Liver (tissue), 9 donors: ENCODE measurements around the gene MAPK8IP3. TPM values are rescaled to one million over a fixed set of nuclear protein-coding genes. Genes with fewer than 3 reads are reported as not detected.

Experiments used
- DNase-seq: peaks from one replicate; pipeline ENCODE4 v3.0.0-alpha.2; 2017; ENCODE audit warnings: low spot score
- H3K27ac ChIP-seq, 2 donors: one replicate each; pipeline ENCODE4 v1.7.0; 2013; ENCODE audit warnings: inconsistent platforms in 2 of 2, low read length in 2 of 2, control low read depth in 1 of 2, low read depth in 1 of 2, mild to moderate bottlenecking in 1 of 2
- H3K27me3 ChIP-seq, 4 donors: one replicate each; pipeline versions ENCODE4 v1.6.1 to v1.7.0; 2013; ENCODE audit warnings: low read length in 3 of 4, inconsistent platforms in 1 of 4, mild to moderate bottlenecking in 1 of 4, moderate library complexity in 1 of 4; ENCODE audit not compliant: control insufficient read depth in 4 of 4, insufficient read depth in 4 of 4
- H3K36me3 ChIP-seq, 4 donors: one replicate each; pipeline versions ENCODE4 v1.6.1 to v1.7.0; 2013; ENCODE audit warnings: low read length in 3 of 4, mild to moderate bottlenecking in 3 of 4, low read depth in 1 of 4, moderate library complexity in 1 of 4; ENCODE audit not compliant: control insufficient read depth in 4 of 4, insufficient read depth in 3 of 4
- H3K4me1 ChIP-seq, 4 donors: one replicate each; pipeline versions ENCODE4 v1.6.1 to v1.7.0; 2013; ENCODE audit warnings: low read length in 3 of 4, mild to moderate bottlenecking in 3 of 4, moderate library complexity in 1 of 4; ENCODE audit not compliant: control insufficient read depth in 4 of 4, insufficient read depth in 4 of 4
- H3K4me3 ChIP-seq, 3 donors: one replicate each; pipeline versions ENCODE4 v1.6.1 to v1.7.0; 2013; ENCODE audit warnings: low read length in 3 of 3, control low read depth in 1 of 3, low read depth in 1 of 3, mild to moderate bottlenecking in 1 of 3
- H3K9ac ChIP-seq, 2 donors: one replicate each; pipeline ENCODE4 v1.7.0; 2013; ENCODE audit warnings: low read length in 2 of 2, mild to moderate bottlenecking in 2 of 2, moderate library complexity in 2 of 2, control low read depth in 1 of 2, low read depth in 1 of 2
- H3K9me3 ChIP-seq, 4 donors: one replicate each; pipeline versions ENCODE4 v1.6.1 to v1.7.0; 2013; ENCODE audit warnings: low read length in 3 of 4; ENCODE audit not compliant: control insufficient read depth in 4 of 4
- EGR1 ChIP-seq, 2 donors: IDR thresholded peaks; 2 replicates each; pipeline ENCODE4 v1.6.1; 2016 to 2018; ENCODE audit warnings: antibody characterized with exemption in 2 of 2, low read depth in 2 of 2
- FOXA1 ChIP-seq: IDR thresholded peaks from 2 replicates; pipeline ENCODE4 v1.6.1; 2016; ENCODE audit warnings: antibody characterized with exemption
- FOXA2 ChIP-seq: IDR thresholded peaks from 2 replicates; pipeline ENCODE4 v1.6.1; 2016; ENCODE audit warnings: antibody characterized with exemption
- GABPA ChIP-seq, 2 donors: IDR thresholded peaks in 1 of 2; conservative IDR thresholded peaks in 1 of 2; 2 replicates each; pipeline ENCODE4 v1.6.1; 2016; ENCODE audit warnings: antibody characterized with exemption in 2 of 2, mild to moderate bottlenecking in 1 of 2, moderate library complexity in 1 of 2
- HNF4A ChIP-seq, 2 donors: conservative IDR thresholded peaks; 2 replicates each; pipeline ENCODE4 v1.6.1; 2016; ENCODE audit warnings: antibody characterized with exemption in 2 of 2, mild to moderate bottlenecking in 2 of 2
- HNF4G ChIP-seq: IDR thresholded peaks from 2 replicates; pipeline ENCODE4 v1.6.1; 2016; ENCODE audit warnings: antibody characterized with exemption
- JUND ChIP-seq, 2 donors: IDR thresholded peaks; 2 replicates each; pipeline ENCODE4 v1.6.1; 2016; ENCODE audit warnings: antibody characterized with exemption in 2 of 2
- MAX ChIP-seq: IDR thresholded peaks from 2 replicates; pipeline ENCODE4 v1.6.1; 2016; ENCODE audit warnings: antibody characterized with exemption
- NR2F2 ChIP-seq: IDR thresholded peaks from 2 replicates; pipeline ENCODE4 v1.6.1; 2016; ENCODE audit warnings: antibody characterized with exemption
- RAD21 ChIP-seq, 2 donors: IDR thresholded peaks; 2 replicates each; pipeline ENCODE4 v1.6.1; 2016; ENCODE audit warnings: antibody characterized with exemption in 2 of 2, mild to moderate bottlenecking in 2 of 2
- RXRA ChIP-seq, 2 donors: IDR thresholded peaks; 2 replicates each; pipeline ENCODE4 v1.6.1; 2017 to 2018; ENCODE audit warnings: antibody characterized with exemption in 2 of 2, mild to moderate bottlenecking in 1 of 2
- SP1 ChIP-seq: IDR thresholded peaks from 2 replicates; pipeline ENCODE4 v1.6.1; 2018; ENCODE audit warnings: antibody characterized with exemption, mild to moderate bottlenecking
- TAF1 ChIP-seq: conservative IDR thresholded peaks from 2 replicates; pipeline ENCODE4 v1.6.1; 2016; ENCODE audit warnings: antibody characterized with exemption, mild to moderate bottlenecking
- YY1 ChIP-seq: IDR thresholded peaks from 2 replicates; pipeline ENCODE4 v1.6.1; 2016; ENCODE audit warnings: antibody characterized with exemption, mild to moderate bottlenecking
- WGBS: extraction: QIAGEN DNeasy Blood & Tissue Kit; methylation state at CpG from one replicate; pipeline ENCODE4 v1.1.7; 2013; 5-methylcytosine and 5-hydroxymethylcytosine counted together
- polyA plus RNA-seq, 2 donors: library from polyadenylated mRNA; stranded (reverse) in 1 of 2; unstranded in 1 of 2; fragments of 200-250 nt in 1 of 2; fragments of >200 nt in 1 of 2; fragmentation: Nextera tagmentation in 1 of 2; extraction: Ambion mirVana in 1 of 2; gene quantifications; one replicate each; pipeline versions ENCODE4 v1.2.1 to v1.2.3, GENCODE V29; 2013 to 2015
- total RNA-seq, 2 donors: library from RNA; depleted of rRNA; stranded (reverse); fragments of >200 nt; gene quantifications; one replicate each; pipeline ENCODE4 v1.2.3, GENCODE V29; 2014
- TF ChIP-seq, protein P1 (sequence below): IDR thresholded peaks from 2 replicates; pipeline ENCODE4 v1.6.1; 2016; ENCODE audit warnings: antibody characterized with exemption, mild to moderate bottlenecking
- TF ChIP-seq, protein P2 (sequence below): fragments of 150-350 bp; IDR thresholded peaks from 2 replicates; pipeline ENCODE4 v1.5.1; 2017; ENCODE audit warnings: improper control_type of control experiment, low read depth, low read length; ENCODE audit not compliant: missing input control
- TF ChIP-seq, protein P3 (sequence below): IDR thresholded peaks from 2 replicates; pipeline ENCODE4 v1.6.1; 2016; ENCODE audit warnings: antibody characterized with exemption
- donor health status: healthy.
- donor health status: healthy.
- donor health status: healthy.
- donor health status: healthy.
- donor health status: healthy.

MAPK8IP3 gene
- total and polyA plus RNA-seq, 4 donors = 4.1 to 43.0 (median 9.3) TPM

DNA sequence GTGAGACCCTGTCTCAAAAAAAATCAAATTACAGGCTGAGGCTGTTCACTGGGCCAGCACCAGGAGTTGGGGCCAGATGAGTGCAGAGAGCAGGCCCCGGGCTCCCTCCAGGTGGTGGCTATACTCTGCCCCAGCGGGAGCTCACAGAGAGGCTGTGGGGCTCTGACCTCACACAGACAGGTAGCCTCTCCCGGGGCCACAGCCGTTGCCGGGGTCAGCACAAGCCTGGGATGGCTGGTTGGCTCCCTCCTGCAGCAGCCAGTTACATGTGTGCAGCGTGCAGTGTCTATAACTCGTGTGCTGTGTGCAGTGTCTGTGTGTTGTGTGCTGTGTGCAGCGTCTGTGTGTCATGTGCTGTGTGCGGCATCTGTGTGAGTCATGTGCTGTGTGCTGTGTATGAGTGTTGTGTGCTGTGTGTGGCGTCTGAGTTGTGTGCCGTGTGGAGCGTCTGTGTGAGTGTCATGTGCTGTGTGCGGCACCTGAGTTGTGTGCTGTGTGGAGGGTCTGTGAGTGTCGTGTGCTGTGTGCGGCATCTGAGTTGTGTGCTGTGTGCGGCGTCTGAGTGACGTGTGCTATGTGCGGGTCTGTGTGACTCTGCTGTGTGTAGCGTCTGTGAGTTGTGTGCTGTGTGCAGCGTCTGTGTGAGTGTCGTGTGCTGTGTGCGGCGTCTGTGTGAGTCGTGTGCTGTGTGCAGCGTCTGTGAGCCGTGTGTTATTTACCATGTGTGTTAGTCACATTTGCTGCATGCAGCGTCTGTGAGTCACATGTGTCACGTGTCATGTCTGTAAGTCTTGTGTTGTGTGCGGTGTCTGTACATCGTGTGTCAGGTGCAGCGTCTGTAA lies 20.9 kb downstream of the MAPK8IP3 start:
- Histone ChIP-seq H3K9me3 (no peaks in the 10 kb centered on the region), H3K9ac (no peak overlapping the region), H3K27ac (no peak overlapping the region), H3K4me3 (no peak overlapping the region), H3K27me3 (no peaks in the 10 kb centered on the region), H3K4me1 (peaks cover 0 to 3% (median under 1%) of the 10 kb centered on the region in 4 donors), H3K36me3 (peaks cover 0 to 41% (median 16%) of the 10 kb centered on the region in 4 donors)
- TF ChIP-seq, protein P1, sequence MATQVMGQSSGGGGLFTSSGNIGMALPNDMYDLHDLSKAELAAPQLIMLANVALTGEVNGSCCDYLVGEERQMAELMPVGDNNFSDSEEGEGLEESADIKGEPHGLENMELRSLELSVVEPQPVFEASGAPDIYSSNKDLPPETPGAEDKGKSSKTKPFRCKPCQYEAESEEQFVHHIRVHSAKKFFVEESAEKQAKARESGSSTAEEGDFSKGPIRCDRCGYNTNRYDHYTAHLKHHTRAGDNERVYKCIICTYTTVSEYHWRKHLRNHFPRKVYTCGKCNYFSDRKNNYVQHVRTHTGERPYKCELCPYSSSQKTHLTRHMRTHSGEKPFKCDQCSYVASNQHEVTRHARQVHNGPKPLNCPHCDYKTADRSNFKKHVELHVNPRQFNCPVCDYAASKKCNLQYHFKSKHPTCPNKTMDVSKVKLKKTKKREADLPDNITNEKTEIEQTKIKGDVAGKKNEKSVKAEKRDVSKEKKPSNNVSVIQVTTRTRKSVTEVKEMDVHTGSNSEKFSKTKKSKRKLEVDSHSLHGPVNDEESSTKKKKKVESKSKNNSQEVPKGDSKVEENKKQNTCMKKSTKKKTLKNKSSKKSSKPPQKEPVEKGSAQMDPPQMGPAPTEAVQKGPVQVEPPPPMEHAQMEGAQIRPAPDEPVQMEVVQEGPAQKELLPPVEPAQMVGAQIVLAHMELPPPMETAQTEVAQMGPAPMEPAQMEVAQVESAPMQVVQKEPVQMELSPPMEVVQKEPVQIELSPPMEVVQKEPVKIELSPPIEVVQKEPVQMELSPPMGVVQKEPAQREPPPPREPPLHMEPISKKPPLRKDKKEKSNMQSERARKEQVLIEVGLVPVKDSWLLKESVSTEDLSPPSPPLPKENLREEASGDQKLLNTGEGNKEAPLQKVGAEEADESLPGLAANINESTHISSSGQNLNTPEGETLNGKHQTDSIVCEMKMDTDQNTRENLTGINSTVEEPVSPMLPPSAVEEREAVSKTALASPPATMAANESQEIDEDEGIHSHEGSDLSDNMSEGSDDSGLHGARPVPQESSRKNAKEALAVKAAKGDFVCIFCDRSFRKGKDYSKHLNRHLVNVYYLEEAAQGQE = no peak
- TF ChIP-seq JUND (IDR thresholded peaks at IDR 0.05) (no peak), MAX (no peak), TAF1 (no peak), HNF4G (no peak), EGR1 (IDR thresholded peaks at IDR 0.05; ENCODE audit: low read depth in 2 of 2) (no peak), YY1 (no peak), FOXA2 (no peak), RXRA (IDR thresholded peaks at IDR 0.05) (no peak), SP1 (no peak)
- TF ChIP-seq, protein P2, sequence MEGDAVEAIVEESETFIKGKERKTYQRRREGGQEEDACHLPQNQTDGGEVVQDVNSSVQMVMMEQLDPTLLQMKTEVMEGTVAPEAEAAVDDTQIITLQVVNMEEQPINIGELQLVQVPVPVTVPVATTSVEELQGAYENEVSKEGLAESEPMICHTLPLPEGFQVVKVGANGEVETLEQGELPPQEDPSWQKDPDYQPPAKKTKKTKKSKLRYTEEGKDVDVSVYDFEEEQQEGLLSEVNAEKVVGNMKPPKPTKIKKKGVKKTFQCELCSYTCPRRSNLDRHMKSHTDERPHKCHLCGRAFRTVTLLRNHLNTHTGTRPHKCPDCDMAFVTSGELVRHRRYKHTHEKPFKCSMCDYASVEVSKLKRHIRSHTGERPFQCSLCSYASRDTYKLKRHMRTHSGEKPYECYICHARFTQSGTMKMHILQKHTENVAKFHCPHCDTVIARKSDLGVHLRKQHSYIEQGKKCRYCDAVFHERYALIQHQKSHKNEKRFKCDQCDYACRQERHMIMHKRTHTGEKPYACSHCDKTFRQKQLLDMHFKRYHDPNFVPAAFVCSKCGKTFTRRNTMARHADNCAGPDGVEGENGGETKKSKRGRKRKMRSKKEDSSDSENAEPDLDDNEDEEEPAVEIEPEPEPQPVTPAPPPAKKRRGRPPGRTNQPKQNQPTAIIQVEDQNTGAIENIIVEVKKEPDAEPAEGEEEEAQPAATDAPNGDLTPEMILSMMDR = no peak
- DNase-seq = no peak
- 96% methylated on average over 32 of the region's 32 CpGs for WGBS

DNA sequence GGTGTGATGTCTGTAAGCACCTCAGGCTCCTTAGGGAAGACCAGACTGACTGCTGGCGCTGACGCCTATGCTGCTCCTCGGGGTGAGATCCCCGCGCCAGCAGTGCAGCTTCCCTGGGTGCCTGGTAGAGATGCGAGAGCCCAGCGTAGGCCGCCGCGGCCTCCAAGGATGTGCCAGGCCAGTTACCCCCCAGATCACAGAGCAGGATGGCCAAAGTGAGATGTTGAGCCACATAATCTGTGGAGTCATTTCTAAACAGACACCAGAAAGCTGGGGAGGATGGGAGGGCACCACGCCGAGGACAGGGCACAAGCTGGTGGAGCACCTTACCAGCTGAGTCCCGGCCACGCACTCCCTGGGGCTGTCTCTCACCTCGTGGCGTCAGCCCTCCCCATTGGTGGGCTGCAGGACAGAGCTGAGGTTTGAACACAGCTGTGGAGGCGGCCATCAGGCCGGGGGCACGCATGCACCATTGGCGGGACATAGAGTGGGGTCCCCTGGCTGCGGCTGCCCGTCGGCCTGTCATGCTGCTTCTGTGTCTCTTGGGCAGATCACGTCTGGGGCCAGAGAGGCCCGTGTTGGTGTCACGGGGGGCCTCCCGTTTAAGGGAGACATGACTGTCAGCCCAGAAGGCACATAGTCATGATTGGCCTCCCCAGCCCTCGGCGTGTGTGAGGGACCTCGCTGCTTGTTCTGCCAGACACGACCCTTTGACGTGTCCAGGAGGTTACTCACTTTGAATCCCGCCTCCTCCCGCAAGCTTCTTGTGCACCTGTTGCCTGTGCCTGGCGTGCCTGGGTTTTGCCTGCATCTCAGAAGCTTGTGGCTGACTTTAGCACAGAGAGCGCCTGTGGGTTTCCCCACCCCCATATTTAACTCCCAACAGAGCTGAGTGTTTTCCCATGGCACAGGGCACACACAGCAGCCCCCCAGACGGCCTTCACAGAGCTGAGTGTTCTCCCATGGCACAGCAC lies 21.9 kb downstream of the MAPK8IP3 start:
- Histone ChIP-seq H3K9me3 (no peaks in the 10 kb centered on the region), H3K27ac (no peak overlapping the region), H3K27me3 (no peaks in the 10 kb centered on the region), H3K36me3 (peaks cover 0 to 48% (median 21%) of the 10 kb centered on the region in 4 donors), H3K4me3 (no peak overlapping the region), H3K9ac (no peak overlapping the region), H3K4me1 (peaks cover 0 to 3% (median under 1%) of the 10 kb centered on the region in 4 donors)
- WGBS = 95% methylated on average over 37 of the region's 37 CpGs
- DNase-seq = no peak
- TF ChIP-seq EGR1 (IDR thresholded peaks at IDR 0.05; ENCODE audit: low read depth in 2 of 2) (no peak), MAX (no peak), NR2F2 (no peak), GABPA (IDR thresholded peaks at IDR 0.05 in 1 of 2, conservative IDR thresholded peaks at IDR 0.05 in 1 of 2) (no peak), TAF1 (no peak), FOXA1 (no peak), YY1 (no peak), FOXA2 (no peak), SP1 (no peak), HNF4A (conservative IDR thresholded peaks at IDR 0.05) (no peak), RAD21 (IDR thresholded peaks at IDR 0.05) (no peak), RXRA (IDR thresholded peaks at IDR 0.05) (no peak)
- TF ChIP-seq, protein P3, sequence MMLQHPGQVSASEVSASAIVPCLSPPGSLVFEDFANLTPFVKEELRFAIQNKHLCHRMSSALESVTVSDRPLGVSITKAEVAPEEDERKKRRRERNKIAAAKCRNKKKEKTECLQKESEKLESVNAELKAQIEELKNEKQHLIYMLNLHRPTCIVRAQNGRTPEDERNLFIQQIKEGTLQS = no peak
- TF ChIP-seq, protein P2 = no peak
